Natural killer cell (primary cell): ENCODE results near the gene CITED1. TPM values are rescaled to one million over a fixed set of nuclear protein-coding genes. Genes with fewer than 3 reads are reported as not detected.
A peak's percentile ranks its signal among the peaks of the same experiment; 100 is the strongest.

Experiments
- ATAC-seq, 3 donors: fragments of 150-1000 bp in 2 of 3; fragments of 200-7000 bp in 1 of 3; cut with Tn5 transposase; 1 replicate in 1 of 3; 2 replicates in 2 of 3; pipeline ENCODE4 v1.10.0; 2021; ENCODE audit warnings: mild to moderate bottlenecking in 2 of 3, moderate library complexity in 2 of 3
- DNase-seq, 2 donors: peaks; one replicate each; pipeline versions ENCODE4 v3.0.0 to v3.0.0-alpha.2; 2013 to 2021; ENCODE audit warnings: mixed read lengths in 1 of 2
- H3K27ac ChIP-seq: one replicate; pipeline ENCODE4 v1.5.1; 2013; ENCODE audit warnings: mild to moderate bottlenecking, low read length
- H3K27me3 ChIP-seq: one replicate; pipeline ENCODE4 v1.6.1; 2013; ENCODE audit warnings: low read length; ENCODE audit not compliant: control insufficient read depth, insufficient read depth
- H3K36me3 ChIP-seq: one replicate; pipeline ENCODE4 v1.6.1; 2013; ENCODE audit warnings: low read length; ENCODE audit not compliant: control insufficient read depth, insufficient read depth
- H3K4me1 ChIP-seq: one replicate; pipeline ENCODE4 v1.6.1; 2013; ENCODE audit warnings: low read length; ENCODE audit not compliant: control insufficient read depth, insufficient read depth
- H3K4me3 ChIP-seq: one replicate; pipeline ENCODE4 v1.5.1; 2013; ENCODE audit warnings: low read length
- H3K9me3 ChIP-seq: one replicate; pipeline ENCODE4 v1.6.1; 2013; ENCODE audit warnings: low read length; ENCODE audit not compliant: control insufficient read depth, insufficient read depth
- H3K27ac Mint-ChIP-seq, 2 donors: one replicate each; pipeline ENCODE4 v1.8.0; 2022; ENCODE audit warnings: mild to moderate bottlenecking in 2 of 2, mixed read lengths in 2 of 2, moderate library complexity in 1 of 2
- H3K27me3 Mint-ChIP-seq, 2 donors: one replicate each; pipeline ENCODE4 v1.8.0; 2022; ENCODE audit warnings: low read depth in 2 of 2, mixed read lengths in 2 of 2
- H3K36me3 Mint-ChIP-seq: one replicate; pipeline ENCODE4 v1.8.0; 2022; ENCODE audit warnings: mixed read lengths
- H3K4me1 Mint-ChIP-seq, 2 donors: one replicate each; pipeline ENCODE4 v1.8.0; 2022; ENCODE audit warnings: mixed read lengths in 2 of 2
- H3K4me3 Mint-ChIP-seq: one replicate; pipeline ENCODE4 v1.8.0; 2022; ENCODE audit warnings: mild to moderate bottlenecking, moderate library complexity, mixed read lengths
- H3K9me3 Mint-ChIP-seq, 2 donors: one replicate each; pipeline ENCODE4 v1.8.0; 2022; ENCODE audit warnings: mixed read lengths in 2 of 2
- WGBS: methylation state at CpG from one replicate; pipeline ENCODE4 v1.1.7; 2013; ENCODE audit warnings: missing lambda C conversion rate; ENCODE audit not compliant: insufficient coverage; 5-methylcytosine and 5-hydroxymethylcytosine counted together
- intact Hi-C: fragments of 100-400 bp; cut with micrococcal nuclease; formaldehyde crosslinking; loops from one replicate; pipeline ENCODE4 v1.14.2; 2022
- total RNA-seq, 4 donors: library from RNA; stranded (reverse); fragments of 120-200 nt in 1 of 4; gene quantifications; one replicate each; pipeline versions ENCODE4 v1.2.3 to v1.2.4, GENCODE V29; 2013 to 2022
- TF ChIP-seq, protein P1 (sequence below): fragments of 200-600 bp; IDR thresholded peaks from one replicate; pipeline ENCODE4 v1.8.0; 2022; ENCODE audit warnings: antibody characterized with exemption

The CITED1 gene
- total RNA-seq, 3 donors from 2014 or later (not counting 1 experiment from before 2014, with no cell fraction given) = 0.49 TPM; not detected in 2

DNA sequence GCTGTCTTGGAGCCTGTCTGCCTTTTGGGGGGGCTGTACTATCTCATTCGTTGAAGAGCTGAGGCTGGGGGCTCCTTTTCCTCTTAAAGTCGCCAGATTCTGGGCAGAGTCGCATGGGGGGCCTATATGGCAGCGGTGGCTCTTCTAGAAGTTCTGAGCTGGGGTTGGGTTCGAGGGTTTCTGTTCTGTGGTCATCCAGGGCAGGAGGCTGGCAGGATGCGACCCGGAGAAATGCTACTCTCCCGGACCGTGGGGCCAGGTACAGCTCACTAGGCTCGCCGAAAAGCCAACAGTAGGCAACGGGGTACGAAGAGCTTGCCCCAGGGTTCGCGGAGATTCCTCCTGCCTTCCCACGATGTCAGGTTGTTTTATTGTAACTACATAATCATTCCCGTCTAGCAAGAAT is 1.9 kb upstream of the CITED1 start:
- Histone ChIP-seq H3K9me3 (no peaks in the 10 kb centered on the region), H3K4me3 (peak overlapping the region; percentile 43)
- H3K27me3 Mint-ChIP-seq = peaks cover 41 to 51% of the 10 kb centered on the region in 2 donors

DNA sequence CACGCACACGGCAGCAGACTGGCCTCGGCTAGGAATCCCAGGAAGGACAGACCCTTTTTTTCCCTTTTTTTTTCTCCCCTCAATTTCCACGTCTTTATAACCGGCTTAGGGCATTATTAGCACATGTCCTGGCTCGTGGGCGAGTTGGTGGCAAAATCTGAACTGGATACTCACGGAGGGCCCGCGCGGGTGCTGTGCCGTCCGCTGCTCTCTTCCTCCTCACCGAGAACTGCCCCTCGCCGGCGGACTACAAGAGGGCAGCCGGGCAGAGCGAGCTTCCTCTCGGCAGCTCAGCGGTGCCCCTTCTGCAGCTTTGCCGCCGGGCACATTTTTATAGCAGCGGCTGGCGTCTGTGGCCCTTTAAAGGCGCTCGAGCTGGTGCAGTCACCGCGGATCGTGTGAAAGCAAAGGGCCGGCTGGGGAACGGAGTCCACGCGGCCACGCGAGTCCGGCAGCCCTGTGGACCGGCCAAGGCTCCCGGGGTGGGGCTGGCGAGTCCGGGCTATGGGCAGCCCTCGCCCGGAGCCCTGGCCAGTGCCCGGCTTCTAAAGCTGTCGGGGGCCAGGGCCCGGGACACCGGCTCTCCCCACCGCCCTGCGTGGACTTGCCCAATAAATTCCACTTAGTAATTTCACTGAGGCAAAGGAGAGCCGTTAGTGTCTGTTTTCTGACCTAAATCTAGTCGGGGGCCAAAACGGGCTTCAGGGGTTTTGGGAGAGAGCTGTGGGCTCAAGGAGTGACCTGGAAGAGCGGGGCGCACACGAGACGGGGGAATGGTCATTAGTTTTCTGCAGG is 1.3 kb upstream of the CITED1 start:
- Histone ChIP-seq H3K27ac (no peak overlapping the region), H3K27me3 (peaks cover 35% of the 10 kb centered on the region), H3K9me3 (no peaks in the 10 kb centered on the region), H3K36me3 (no peaks in the 10 kb centered on the region), H3K4me1 (peaks cover 40% of the 10 kb centered on the region), H3K4me3 (peak overlapping the region; percentile 43)
- WGBS = 2% methylated on average over 56 of the region's 56 CpGs
- no peaks in the 10 kb centered on the region for H3K9me3 Mint-ChIP-seq
- peak overlapping the region; percentile 92 for H3K4me3 Mint-ChIP-seq
- H3K4me1 Mint-ChIP-seq = peaks cover 20 to 31% of the 10 kb centered on the region in 2 donors
- no peaks in the 10 kb centered on the region for H3K36me3 Mint-ChIP-seq
- DNase-seq (peak; percentile 23 to 49), ATAC-seq (peak; percentile 49 to 68 (median 59))
- H3K27me3 Mint-ChIP-seq = peaks cover 39 to 57% of the 10 kb centered on the region in 2 donors
- peak overlapping the region in 1 of 2 donors; percentile 76 for H3K27ac Mint-ChIP-seq
- intact Hi-C loops = loop anchor here (10.0 kb wide), 1 partner anchor 1052 kb away; the partner anchor contains the start of gene ZMYM3
- TF ChIP-seq, protein P1, sequence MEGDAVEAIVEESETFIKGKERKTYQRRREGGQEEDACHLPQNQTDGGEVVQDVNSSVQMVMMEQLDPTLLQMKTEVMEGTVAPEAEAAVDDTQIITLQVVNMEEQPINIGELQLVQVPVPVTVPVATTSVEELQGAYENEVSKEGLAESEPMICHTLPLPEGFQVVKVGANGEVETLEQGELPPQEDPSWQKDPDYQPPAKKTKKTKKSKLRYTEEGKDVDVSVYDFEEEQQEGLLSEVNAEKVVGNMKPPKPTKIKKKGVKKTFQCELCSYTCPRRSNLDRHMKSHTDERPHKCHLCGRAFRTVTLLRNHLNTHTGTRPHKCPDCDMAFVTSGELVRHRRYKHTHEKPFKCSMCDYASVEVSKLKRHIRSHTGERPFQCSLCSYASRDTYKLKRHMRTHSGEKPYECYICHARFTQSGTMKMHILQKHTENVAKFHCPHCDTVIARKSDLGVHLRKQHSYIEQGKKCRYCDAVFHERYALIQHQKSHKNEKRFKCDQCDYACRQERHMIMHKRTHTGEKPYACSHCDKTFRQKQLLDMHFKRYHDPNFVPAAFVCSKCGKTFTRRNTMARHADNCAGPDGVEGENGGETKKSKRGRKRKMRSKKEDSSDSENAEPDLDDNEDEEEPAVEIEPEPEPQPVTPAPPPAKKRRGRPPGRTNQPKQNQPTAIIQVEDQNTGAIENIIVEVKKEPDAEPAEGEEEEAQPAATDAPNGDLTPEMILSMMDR = no peak

More for the DNA sequence above, 1.9 kb upstream of the CITED1 start:
- Mint-ChIP-seq H3K4me3 (peak overlapping the region; percentile 92), H3K4me1 (peaks cover 20 to 31% of the 10 kb centered on the region in 2 donors), H3K9me3 (no peaks in the 10 kb centered on the region), H3K36me3 (no peaks in the 10 kb centered on the region), H3K27ac (no peak overlapping the region)
- DNase-seq = peak in 1 of 2 donors; percentile 11
- ATAC-seq = no peak
- intact Hi-C loops = loop anchor here (10.0 kb wide), 1 partner anchor 1053 kb away; the partner anchor contains the start of gene ZMYM3
- TF ChIP-seq, protein P1 = no peak
- 8% methylated on average over 14 of the region's 17 CpGs for WGBS
- Histone ChIP-seq H3K27ac (no peak overlapping the region), H3K27me3 (peaks cover 35% of the 10 kb centered on the region), H3K4me1 (peaks cover 40% of the 10 kb centered on the region), H3K36me3 (no peaks in the 10 kb centered on the region)

GRCh38 chrX:72306085-72306801 is 529 bp upstream of the CITED1 start:
- ATAC-seq = peak in 2 of 3 donors; percentile 10 to 19
- under 1% methylated on average over 91 of the region's 92 CpGs for WGBS

More at GRCh38 chrX:72306085-72306801, 529 bp upstream of the CITED1 start:
- Histone ChIP-seq H3K4me1 (peaks cover 40% of the 10 kb centered on the region), H3K9me3 (no peaks in the 10 kb centered on the region), H3K36me3 (no peaks in the 10 kb centered on the region), H3K27ac (no peak overlapping the region), H3K27me3 (peaks cover 33% of the 10 kb centered on the region), H3K4me3 (peak overlapping the region; percentile 43)
- no peaks in the 10 kb centered on the region for H3K36me3 Mint-ChIP-seq
- TF ChIP-seq, protein P1 = no peak
- peaks cover 20 to 31% of the 10 kb centered on the region in 2 donors for H3K4me1 Mint-ChIP-seq
- peak overlapping the region; percentile 86 for H3K4me3 Mint-ChIP-seq
- peaks cover 39 to 63% of the 10 kb centered on the region in 2 donors for H3K27me3 Mint-ChIP-seq
- peak in 1 of 2 donors; percentile 8 for DNase-seq
- intact Hi-C loops = loop anchor here (10.0 kb wide), 1 partner anchor 1051 kb away; the partner anchor contains the start of gene ZMYM3
- no peaks in the 10 kb centered on the region for H3K9me3 Mint-ChIP-seq
- H3K27ac Mint-ChIP-seq = no peak overlapping the region
